Measurements from ENCODE around the gene RAB8B. TPM values are rescaled to one million over a fixed set of nuclear protein-coding genes. Genes with fewer than 3 reads are reported as not detected.

Gene RAB8B
- total RNA-seq, 4 donors from 2014 or later = 47.6 to 179 (median 67.1) TPM

- TF ChIP-seq CTCF (IDR thresholded peaks at IDR 0.05) (no peak), POLR2A (IDR thresholded peaks at IDR 0.05) (no peak)
- H3K36me3 ChIP-seq = no peaks in the 10 kb centered on the region
These were observed 74.1 kb downstream of the RAB8B start for GRCh38 chr15:63263519-63263918.

GRCh38 chr15:63264688-63265293, 75.4 kb downstream of the RAB8B start:
- H3K36me3 ChIP-seq = no peaks in the 10 kb centered on the region
- no peaks in the 10 kb centered on the region for H3K27me3 ChIP-seq
- no peak overlapping the region for H3K4me3 ChIP-seq
- no peaks in the 10 kb centered on the region for H3K9me3 ChIP-seq
- DNase-seq = no peak
- TF ChIP-seq CTCF (IDR thresholded peaks at IDR 0.05) (no peak), POLR2A (IDR thresholded peaks at IDR 0.05) (no peak)
- H3K27ac ChIP-seq = no peak overlapping the region
- no peaks in the 10 kb centered on the region for H3K4me1 ChIP-seq
- intact Hi-C loops (cut with DNase I; ENCODE audit: low total_unique reads) = no loop called here

More at GRCh38 chr15:63263519-63263918, 74.1 kb downstream of the RAB8B start:
- H3K4me3 ChIP-seq = no peak overlapping the region
- DNase-seq = no peak
- intact Hi-C loops (cut with DNase I; ENCODE audit: low total_unique reads) = no loop called here
- no peaks in the 10 kb centered on the region for H3K4me1 ChIP-seq
- no peak overlapping the region for H3K27ac ChIP-seq
- no peaks in the 10 kb centered on the region for H3K27me3 ChIP-seq
- no peaks in the 10 kb centered on the region for H3K9me3 ChIP-seq

- Histone ChIP-seq H3K36me3 (no peaks in the 10 kb centered on the region), H3K9me3 (no peaks in the 10 kb centered on the region), H3K4me3 (no peak overlapping the region), H3K27ac (no peak overlapping the region), H3K27me3 (no peaks in the 10 kb centered on the region), H3K4me1 (no peaks in the 10 kb centered on the region)
- TF ChIP-seq CTCF (IDR thresholded peaks at IDR 0.05) (no peak), POLR2A (IDR thresholded peaks at IDR 0.05) (no peak)
- no peak for DNase-seq
- intact Hi-C loops (cut with DNase I; ENCODE audit: low total_unique reads) = no loop called here
These were observed 85.0 kb downstream of the RAB8B start for GRCh38 chr15:63274427-63274826.

- Histone ChIP-seq H3K9me3 (no peaks in the 10 kb centered on the region), H3K27ac (peak overlapping the region; percentile 91 to 97)
- intact Hi-C loops (cut with DNase I; ENCODE audit: low total_unique reads) = no loop called here
These were observed 87.1 kb downstream of the RAB8B start for GRCh38 chr15:63276342-63277037.

More at GRCh38 chr15:63276342-63277037, 87.1 kb downstream of the RAB8B start:
- H3K4me1 ChIP-seq = no peaks in the 10 kb centered on the region
- no peaks in the 10 kb centered on the region for H3K27me3 ChIP-seq
- TF ChIP-seq CTCF (IDR thresholded peaks at IDR 0.05) (no peak), POLR2A (IDR thresholded peaks at IDR 0.05) (no peak)
- no peak for DNase-seq
- H3K4me3 ChIP-seq = peak overlapping the region; percentile 90 to 97
- H3K36me3 ChIP-seq = no peaks in the 10 kb centered on the region
